Liver (tissue), 9 donors: ENCODE measurements around the gene BCLAF1. TPM values are rescaled to one million over a fixed set of nuclear protein-coding genes. Genes with fewer than 3 reads are reported as not detected.

Source experiments
- DNase-seq: peaks from one replicate; pipeline ENCODE4 v3.0.0-alpha.2; 2017; ENCODE audit warnings: low spot score
- H3K27ac ChIP-seq, 2 donors: one replicate each; pipeline ENCODE4 v1.7.0; 2013; ENCODE audit warnings: inconsistent platforms in 2 of 2, low read length in 2 of 2, control low read depth in 1 of 2, low read depth in 1 of 2, mild to moderate bottlenecking in 1 of 2
- H3K27me3 ChIP-seq, 4 donors: one replicate each; pipeline versions ENCODE4 v1.6.1 to v1.7.0; 2013; ENCODE audit warnings: low read length in 3 of 4, inconsistent platforms in 1 of 4, mild to moderate bottlenecking in 1 of 4, moderate library complexity in 1 of 4; ENCODE audit not compliant: control insufficient read depth in 4 of 4, insufficient read depth in 4 of 4
- H3K36me3 ChIP-seq, 4 donors: one replicate each; pipeline versions ENCODE4 v1.6.1 to v1.7.0; 2013; ENCODE audit warnings: low read length in 3 of 4, mild to moderate bottlenecking in 3 of 4, low read depth in 1 of 4, moderate library complexity in 1 of 4; ENCODE audit not compliant: control insufficient read depth in 4 of 4, insufficient read depth in 3 of 4
- H3K4me1 ChIP-seq, 4 donors: one replicate each; pipeline versions ENCODE4 v1.6.1 to v1.7.0; 2013; ENCODE audit warnings: low read length in 3 of 4, mild to moderate bottlenecking in 3 of 4, moderate library complexity in 1 of 4; ENCODE audit not compliant: control insufficient read depth in 4 of 4, insufficient read depth in 4 of 4
- H3K4me3 ChIP-seq, 3 donors: one replicate each; pipeline versions ENCODE4 v1.6.1 to v1.7.0; 2013; ENCODE audit warnings: low read length in 3 of 3, control low read depth in 1 of 3, low read depth in 1 of 3, mild to moderate bottlenecking in 1 of 3
- H3K9ac ChIP-seq, 2 donors: one replicate each; pipeline ENCODE4 v1.7.0; 2013; ENCODE audit warnings: low read length in 2 of 2, mild to moderate bottlenecking in 2 of 2, moderate library complexity in 2 of 2, control low read depth in 1 of 2, low read depth in 1 of 2
- H3K9me3 ChIP-seq, 4 donors: one replicate each; pipeline versions ENCODE4 v1.6.1 to v1.7.0; 2013; ENCODE audit warnings: low read length in 3 of 4; ENCODE audit not compliant: control insufficient read depth in 4 of 4
- EGR1 ChIP-seq, 2 donors: IDR thresholded peaks; 2 replicates each; pipeline ENCODE4 v1.6.1; 2016 to 2018; ENCODE audit warnings: antibody characterized with exemption in 2 of 2, low read depth in 2 of 2
- FOXA1 ChIP-seq: IDR thresholded peaks from 2 replicates; pipeline ENCODE4 v1.6.1; 2016; ENCODE audit warnings: antibody characterized with exemption
- FOXA2 ChIP-seq: IDR thresholded peaks from 2 replicates; pipeline ENCODE4 v1.6.1; 2016; ENCODE audit warnings: antibody characterized with exemption
- GABPA ChIP-seq, 2 donors: IDR thresholded peaks in 1 of 2; conservative IDR thresholded peaks in 1 of 2; 2 replicates each; pipeline ENCODE4 v1.6.1; 2016; ENCODE audit warnings: antibody characterized with exemption in 2 of 2, mild to moderate bottlenecking in 1 of 2, moderate library complexity in 1 of 2
- HNF4A ChIP-seq, 2 donors: conservative IDR thresholded peaks; 2 replicates each; pipeline ENCODE4 v1.6.1; 2016; ENCODE audit warnings: antibody characterized with exemption in 2 of 2, mild to moderate bottlenecking in 2 of 2
- HNF4G ChIP-seq: IDR thresholded peaks from 2 replicates; pipeline ENCODE4 v1.6.1; 2016; ENCODE audit warnings: antibody characterized with exemption
- NR2F2 ChIP-seq: IDR thresholded peaks from 2 replicates; pipeline ENCODE4 v1.6.1; 2016; ENCODE audit warnings: antibody characterized with exemption
- RAD21 ChIP-seq, 2 donors: IDR thresholded peaks; 2 replicates each; pipeline ENCODE4 v1.6.1; 2016; ENCODE audit warnings: antibody characterized with exemption in 2 of 2, mild to moderate bottlenecking in 2 of 2
- RXRA ChIP-seq, 2 donors: IDR thresholded peaks; 2 replicates each; pipeline ENCODE4 v1.6.1; 2017 to 2018; ENCODE audit warnings: antibody characterized with exemption in 2 of 2, mild to moderate bottlenecking in 1 of 2
- SP1 ChIP-seq: IDR thresholded peaks from 2 replicates; pipeline ENCODE4 v1.6.1; 2018; ENCODE audit warnings: antibody characterized with exemption, mild to moderate bottlenecking
- TAF1 ChIP-seq: conservative IDR thresholded peaks from 2 replicates; pipeline ENCODE4 v1.6.1; 2016; ENCODE audit warnings: antibody characterized with exemption, mild to moderate bottlenecking
- ZBTB33 ChIP-seq: IDR thresholded peaks from 2 replicates; pipeline ENCODE4 v1.6.1; 2016; ENCODE audit warnings: antibody characterized with exemption
- WGBS: extraction: QIAGEN DNeasy Blood & Tissue Kit; methylation state at CpG from one replicate; pipeline ENCODE4 v1.1.7; 2013; 5-methylcytosine and 5-hydroxymethylcytosine counted together
- polyA plus RNA-seq, 2 donors: library from polyadenylated mRNA; stranded (reverse) in 1 of 2; unstranded in 1 of 2; fragments of 200-250 nt in 1 of 2; fragments of >200 nt in 1 of 2; fragmentation: Nextera tagmentation in 1 of 2; extraction: Ambion mirVana in 1 of 2; gene quantifications; one replicate each; pipeline versions ENCODE4 v1.2.1 to v1.2.3, GENCODE V29; 2013 to 2015
- total RNA-seq, 2 donors: library from RNA; depleted of rRNA; stranded (reverse); fragments of >200 nt; gene quantifications; one replicate each; pipeline ENCODE4 v1.2.3, GENCODE V29; 2014
- TF ChIP-seq, protein P1 (sequence below): IDR thresholded peaks from 2 replicates; pipeline ENCODE4 v1.6.1; 2016; ENCODE audit warnings: antibody characterized with exemption, mild to moderate bottlenecking
- TF ChIP-seq, protein P2 (sequence below): fragments of 150-350 bp; IDR thresholded peaks from 2 replicates; pipeline ENCODE4 v1.5.1; 2017; ENCODE audit warnings: improper control_type of control experiment, low read depth, low read length; ENCODE audit not compliant: missing input control
- donor health status: healthy.
- donor health status: healthy.
- donor health status: healthy.
- donor health status: healthy.
- donor health status: healthy.

BCLAF1 gene
- total and polyA plus RNA-seq, 4 donors, result 11.7 to 60.5 (median 38.0) TPM

DNA sequence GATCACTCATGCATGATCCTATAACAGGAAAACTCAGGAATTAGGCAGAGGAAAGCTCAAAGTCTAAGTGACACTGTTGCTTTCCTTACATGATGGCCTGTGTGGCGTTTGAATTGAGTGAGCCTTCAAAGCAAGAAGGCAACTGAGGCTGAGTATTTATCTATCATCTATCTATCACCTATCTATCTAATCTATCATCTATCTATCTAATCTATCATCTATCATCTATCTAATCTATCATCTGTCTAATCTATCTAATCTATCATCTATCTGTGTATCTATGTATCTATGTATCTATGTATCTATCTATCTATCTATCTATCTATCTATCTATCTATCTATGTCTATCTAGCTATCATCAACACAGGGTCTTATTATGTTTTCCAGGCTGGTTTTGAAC is 41.8 kb upstream of the BCLAF1 start (continued):
- TF ChIP-seq, protein P1, sequence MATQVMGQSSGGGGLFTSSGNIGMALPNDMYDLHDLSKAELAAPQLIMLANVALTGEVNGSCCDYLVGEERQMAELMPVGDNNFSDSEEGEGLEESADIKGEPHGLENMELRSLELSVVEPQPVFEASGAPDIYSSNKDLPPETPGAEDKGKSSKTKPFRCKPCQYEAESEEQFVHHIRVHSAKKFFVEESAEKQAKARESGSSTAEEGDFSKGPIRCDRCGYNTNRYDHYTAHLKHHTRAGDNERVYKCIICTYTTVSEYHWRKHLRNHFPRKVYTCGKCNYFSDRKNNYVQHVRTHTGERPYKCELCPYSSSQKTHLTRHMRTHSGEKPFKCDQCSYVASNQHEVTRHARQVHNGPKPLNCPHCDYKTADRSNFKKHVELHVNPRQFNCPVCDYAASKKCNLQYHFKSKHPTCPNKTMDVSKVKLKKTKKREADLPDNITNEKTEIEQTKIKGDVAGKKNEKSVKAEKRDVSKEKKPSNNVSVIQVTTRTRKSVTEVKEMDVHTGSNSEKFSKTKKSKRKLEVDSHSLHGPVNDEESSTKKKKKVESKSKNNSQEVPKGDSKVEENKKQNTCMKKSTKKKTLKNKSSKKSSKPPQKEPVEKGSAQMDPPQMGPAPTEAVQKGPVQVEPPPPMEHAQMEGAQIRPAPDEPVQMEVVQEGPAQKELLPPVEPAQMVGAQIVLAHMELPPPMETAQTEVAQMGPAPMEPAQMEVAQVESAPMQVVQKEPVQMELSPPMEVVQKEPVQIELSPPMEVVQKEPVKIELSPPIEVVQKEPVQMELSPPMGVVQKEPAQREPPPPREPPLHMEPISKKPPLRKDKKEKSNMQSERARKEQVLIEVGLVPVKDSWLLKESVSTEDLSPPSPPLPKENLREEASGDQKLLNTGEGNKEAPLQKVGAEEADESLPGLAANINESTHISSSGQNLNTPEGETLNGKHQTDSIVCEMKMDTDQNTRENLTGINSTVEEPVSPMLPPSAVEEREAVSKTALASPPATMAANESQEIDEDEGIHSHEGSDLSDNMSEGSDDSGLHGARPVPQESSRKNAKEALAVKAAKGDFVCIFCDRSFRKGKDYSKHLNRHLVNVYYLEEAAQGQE, result no peak
- TF ChIP-seq, protein P2, sequence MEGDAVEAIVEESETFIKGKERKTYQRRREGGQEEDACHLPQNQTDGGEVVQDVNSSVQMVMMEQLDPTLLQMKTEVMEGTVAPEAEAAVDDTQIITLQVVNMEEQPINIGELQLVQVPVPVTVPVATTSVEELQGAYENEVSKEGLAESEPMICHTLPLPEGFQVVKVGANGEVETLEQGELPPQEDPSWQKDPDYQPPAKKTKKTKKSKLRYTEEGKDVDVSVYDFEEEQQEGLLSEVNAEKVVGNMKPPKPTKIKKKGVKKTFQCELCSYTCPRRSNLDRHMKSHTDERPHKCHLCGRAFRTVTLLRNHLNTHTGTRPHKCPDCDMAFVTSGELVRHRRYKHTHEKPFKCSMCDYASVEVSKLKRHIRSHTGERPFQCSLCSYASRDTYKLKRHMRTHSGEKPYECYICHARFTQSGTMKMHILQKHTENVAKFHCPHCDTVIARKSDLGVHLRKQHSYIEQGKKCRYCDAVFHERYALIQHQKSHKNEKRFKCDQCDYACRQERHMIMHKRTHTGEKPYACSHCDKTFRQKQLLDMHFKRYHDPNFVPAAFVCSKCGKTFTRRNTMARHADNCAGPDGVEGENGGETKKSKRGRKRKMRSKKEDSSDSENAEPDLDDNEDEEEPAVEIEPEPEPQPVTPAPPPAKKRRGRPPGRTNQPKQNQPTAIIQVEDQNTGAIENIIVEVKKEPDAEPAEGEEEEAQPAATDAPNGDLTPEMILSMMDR, result no peak
- TF ChIP-seq EGR1 (IDR thresholded peaks at IDR 0.05; ENCODE audit: low read depth in 2 of 2), result no peak

- Histone ChIP-seq H3K9ac (no peak overlapping the region), H3K36me3 (no peaks in the 10 kb centered on the region), H3K4me3 (no peak overlapping the region), H3K27ac (no peak overlapping the region), H3K4me1 (no peaks in the 10 kb centered on the region), H3K9me3 (no peaks in the 10 kb centered on the region), H3K27me3 (no peaks in the 10 kb centered on the region)
- DNase-seq, result no peak
- WGBS, result 96% methylated on average over 8 of the region's 8 CpGs
- TF ChIP-seq NR2F2 (no peak), RXRA (IDR thresholded peaks at IDR 0.05) (no peak), GABPA (IDR thresholded peaks at IDR 0.05 in 1 of 2, conservative IDR thresholded peaks at IDR 0.05 in 1 of 2) (no peak), EGR1 (IDR thresholded peaks at IDR 0.05; ENCODE audit: low read depth in 2 of 2) (no peak), HNF4G (no peak), SP1 (no peak), TAF1 (no peak), RAD21 (IDR thresholded peaks at IDR 0.05) (no peak), ZBTB33 (no peak), FOXA1 (no peak), HNF4A (conservative IDR thresholded peaks at IDR 0.05) (no peak), FOXA2 (no peak)
- TF ChIP-seq, protein P2, result no peak
These were observed 41.0 kb upstream of the BCLAF1 start for GRCh38 chr6:136330634-136331033.
